Prostate gland (tissue), 2 donors: Measurements from ENCODE around the gene MYLK4. TPM values are rescaled to one million over a fixed set of nuclear protein-coding genes. Genes with fewer than 3 reads are reported as not detected.

ENCODE experiments used
- DNase-seq: peaks from one replicate; pipeline ENCODE4 v3.0.0-alpha.2; 2019; ENCODE audit warnings: low spot score
- H3K27ac ChIP-seq, 2 donors: fragments of 200-600 bp; sonication (generic); 2 replicates each; pipeline ENCODE4 v1.5.1; 2017 to 2019
- H3K27me3 ChIP-seq: fragments of 200-600 bp; sonication (generic); replicated peaks from 2 replicates; pipeline ENCODE4 v1.5.1; 2019; ENCODE audit not compliant: insufficient read depth
- H3K36me3 ChIP-seq, 2 donors: fragments of 200-600 bp; sonication (generic); 1 replicate in 1 of 2; 2 replicates in 1 of 2; pipeline versions ENCODE4 v1.5.1 to v1.8.1; 2017 to 2019
- H3K4me1 ChIP-seq: fragments of 200-600 bp; sonication (generic); replicated peaks from 2 replicates; pipeline ENCODE4 v1.5.1; 2019
- H3K4me3 ChIP-seq, 2 donors: fragments of 200-600 bp; sonication (generic); 2 replicates each; pipeline ENCODE4 v1.5.1; 2017 to 2019
- H3K9me3 ChIP-seq: fragments of 200-600 bp; sonication (generic); 2 replicates; pipeline ENCODE4 v1.5.1; 2017
- POLR2A ChIP-seq: fragments of 450-650 bp; IDR thresholded peaks from one replicate; pipeline ENCODE4 v1.6.1; 2016; ENCODE audit warnings: antibody characterized with exemption, mild to moderate bottlenecking
- POLR2AphosphoS5 ChIP-seq: sonication (generic); formaldehyde crosslinking; IDR thresholded peaks from one replicate; pipeline ENCODE4 v1.6.1; 2017; ENCODE audit warnings: antibody characterized with exemption
- WGBS: methylation state at CpG from one replicate; pipeline ENCODE4 v1.1.5; 2018; 5-methylcytosine and 5-hydroxymethylcytosine counted together
- intact Hi-C: fragments of 100-400 bp; cut with DNase I; formaldehyde crosslinking; loops from one replicate; pipeline ENCODE4 v1.14.2; 2022
- total RNA-seq, 2 donors: library from RNA; depleted of rRNA; stranded (reverse); fragments of >200 nt; gene quantifications; one replicate each; pipeline ENCODE4 v1.1.0, GENCODE V29; 2016
- TF ChIP-seq, protein P1 (sequence below), 4 experiments: fragments of 200-600 bp in 2 of 4; fragments of 450-650 bp in 2 of 4; sonication (generic) in 2 of 4; IDR thresholded peaks; 1 replicate in 3 of 4; 2 replicates in 1 of 4; pipeline ENCODE4 v1.5.1; 2016 to 2019; ENCODE audit warnings: antibody characterized with exemption in 4 of 4, mild to moderate bottlenecking in 2 of 4, moderate library complexity in 2 of 4

MYLK4 gene
- total RNA-seq, 2 donors from 2014 or later: 0.46 to 0.97 TPM

DNA sequence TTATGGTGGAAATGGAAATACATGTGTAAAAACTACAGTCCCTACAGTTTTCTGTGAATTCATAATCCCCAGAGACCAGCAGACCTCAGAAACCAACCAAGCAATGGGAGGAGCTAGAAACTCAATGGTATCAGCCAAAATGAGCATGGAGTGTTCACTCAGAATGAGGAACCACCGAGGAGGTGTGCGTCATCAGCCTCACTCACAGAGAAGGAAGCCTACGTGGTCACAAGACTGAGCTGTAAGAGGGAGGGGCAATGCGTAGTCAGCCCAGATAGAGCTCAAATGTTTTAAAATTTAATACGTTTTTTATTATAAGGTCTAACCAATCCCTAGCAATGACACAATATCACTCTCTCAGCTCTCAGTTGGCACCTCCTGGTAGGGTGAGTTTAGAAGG lies 17.4 kb downstream of the MYLK4 start:
- H3K36me3 ChIP-seq: no peaks in the 10 kb centered on the region
- no peak overlapping the region for H3K4me3 ChIP-seq
- no peaks in the 10 kb centered on the region for H3K27me3 ChIP-seq
- TF ChIP-seq POLR2A (no peak), POLR2AphosphoS5 (no peak)
- TF ChIP-seq, protein P1, sequence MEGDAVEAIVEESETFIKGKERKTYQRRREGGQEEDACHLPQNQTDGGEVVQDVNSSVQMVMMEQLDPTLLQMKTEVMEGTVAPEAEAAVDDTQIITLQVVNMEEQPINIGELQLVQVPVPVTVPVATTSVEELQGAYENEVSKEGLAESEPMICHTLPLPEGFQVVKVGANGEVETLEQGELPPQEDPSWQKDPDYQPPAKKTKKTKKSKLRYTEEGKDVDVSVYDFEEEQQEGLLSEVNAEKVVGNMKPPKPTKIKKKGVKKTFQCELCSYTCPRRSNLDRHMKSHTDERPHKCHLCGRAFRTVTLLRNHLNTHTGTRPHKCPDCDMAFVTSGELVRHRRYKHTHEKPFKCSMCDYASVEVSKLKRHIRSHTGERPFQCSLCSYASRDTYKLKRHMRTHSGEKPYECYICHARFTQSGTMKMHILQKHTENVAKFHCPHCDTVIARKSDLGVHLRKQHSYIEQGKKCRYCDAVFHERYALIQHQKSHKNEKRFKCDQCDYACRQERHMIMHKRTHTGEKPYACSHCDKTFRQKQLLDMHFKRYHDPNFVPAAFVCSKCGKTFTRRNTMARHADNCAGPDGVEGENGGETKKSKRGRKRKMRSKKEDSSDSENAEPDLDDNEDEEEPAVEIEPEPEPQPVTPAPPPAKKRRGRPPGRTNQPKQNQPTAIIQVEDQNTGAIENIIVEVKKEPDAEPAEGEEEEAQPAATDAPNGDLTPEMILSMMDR (IDR thresholded peaks at IDR 0.05): no peak
- H3K4me1 ChIP-seq: no peaks in the 10 kb centered on the region
- no peak overlapping the region for H3K27ac ChIP-seq
- H3K9me3 ChIP-seq: no peaks in the 10 kb centered on the region
- WGBS: 80% methylated on average over 5 of the region's 5 CpGs
- DNase-seq: no peak
- intact Hi-C loops: no loop called here

DNA sequence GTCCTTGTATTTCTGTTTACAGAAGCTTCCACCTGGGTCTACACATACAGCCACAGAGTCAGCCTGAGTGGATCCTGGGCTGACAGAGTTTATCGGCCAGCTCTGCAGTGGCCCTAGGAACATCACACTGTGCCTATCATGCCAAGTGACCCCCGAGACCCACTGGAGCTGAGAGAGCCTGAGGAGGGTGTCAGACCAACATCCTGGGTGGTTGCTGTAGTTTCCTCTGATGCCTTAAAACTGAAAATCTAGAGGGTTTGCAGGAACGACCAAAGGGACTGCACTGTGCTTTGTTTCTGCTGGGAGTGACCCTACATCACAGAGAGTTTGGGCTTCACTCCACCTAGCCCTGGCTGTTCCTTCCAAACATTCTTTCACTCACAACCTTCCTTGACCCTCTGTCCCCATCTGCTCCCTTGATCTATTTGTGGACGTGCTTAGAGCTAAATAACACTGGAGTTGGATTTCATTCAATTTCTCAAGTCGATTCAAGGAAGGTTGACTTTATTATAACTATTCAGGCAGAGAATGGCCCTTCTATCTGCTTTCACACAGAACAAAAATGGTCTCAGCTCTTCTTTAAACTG lies 18.1 kb downstream of the MYLK4 start:
- no peaks in the 10 kb centered on the region for H3K9me3 ChIP-seq
- no peaks in the 10 kb centered on the region for H3K4me1 ChIP-seq
- no peaks in the 10 kb centered on the region for H3K36me3 ChIP-seq
- intact Hi-C loops: no loop called here
- H3K27ac ChIP-seq: no peak overlapping the region
- no peak for TF ChIP-seq POLR2A
- TF ChIP-seq, protein P1 (IDR thresholded peaks at IDR 0.05): no peak
- TF ChIP-seq POLR2AphosphoS5: no peak
- H3K27me3 ChIP-seq: no peaks in the 10 kb centered on the region
- no peak for DNase-seq
- H3K4me3 ChIP-seq: no peak overlapping the region
- 42% methylated on average over 5 of the region's 5 CpGs for WGBS

DNA sequence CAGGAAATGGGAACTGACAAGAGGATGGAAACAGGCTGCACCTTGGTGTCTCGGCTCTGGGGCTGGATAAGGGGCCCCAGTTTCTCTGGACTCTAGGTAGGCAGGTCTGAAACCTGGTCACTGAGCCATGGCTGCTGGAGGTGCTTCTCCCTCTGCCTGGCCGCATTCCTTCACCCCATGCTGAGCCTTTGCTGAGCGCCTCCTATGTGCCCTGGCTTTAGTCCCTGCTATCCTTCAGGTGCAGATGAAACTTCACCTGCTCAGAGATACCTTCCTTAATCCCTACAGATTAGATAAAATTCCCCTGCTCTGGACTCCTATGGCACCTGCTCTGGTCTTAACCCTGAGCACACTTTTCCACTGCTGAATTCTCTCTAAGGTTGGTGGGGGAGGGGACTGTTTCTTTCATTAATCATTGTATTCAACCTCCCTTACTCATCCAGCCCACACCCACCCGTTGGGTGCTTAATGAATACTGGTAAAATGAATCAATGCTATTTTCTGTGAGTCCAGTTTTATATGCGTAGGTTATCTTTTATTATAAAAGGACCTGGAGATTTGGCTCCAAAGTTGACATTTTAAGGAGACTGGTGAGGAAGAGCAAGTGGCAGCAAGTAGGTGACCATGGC lies 19.3 kb downstream of the MYLK4 start:
- Histone ChIP-seq H3K4me3 (no peak overlapping the region), H3K27ac (no peak overlapping the region), H3K4me1 (no peaks in the 10 kb centered on the region), H3K36me3 (no peaks in the 10 kb centered on the region), H3K9me3 (no peaks in the 10 kb centered on the region), H3K27me3 (no peaks in the 10 kb centered on the region)
- 75% methylated on average over 5 of the region's 5 CpGs for WGBS
- TF ChIP-seq, protein P1 (IDR thresholded peaks at IDR 0.05): no peak
- no peak for DNase-seq
- intact Hi-C loops: no loop called here

DNA sequence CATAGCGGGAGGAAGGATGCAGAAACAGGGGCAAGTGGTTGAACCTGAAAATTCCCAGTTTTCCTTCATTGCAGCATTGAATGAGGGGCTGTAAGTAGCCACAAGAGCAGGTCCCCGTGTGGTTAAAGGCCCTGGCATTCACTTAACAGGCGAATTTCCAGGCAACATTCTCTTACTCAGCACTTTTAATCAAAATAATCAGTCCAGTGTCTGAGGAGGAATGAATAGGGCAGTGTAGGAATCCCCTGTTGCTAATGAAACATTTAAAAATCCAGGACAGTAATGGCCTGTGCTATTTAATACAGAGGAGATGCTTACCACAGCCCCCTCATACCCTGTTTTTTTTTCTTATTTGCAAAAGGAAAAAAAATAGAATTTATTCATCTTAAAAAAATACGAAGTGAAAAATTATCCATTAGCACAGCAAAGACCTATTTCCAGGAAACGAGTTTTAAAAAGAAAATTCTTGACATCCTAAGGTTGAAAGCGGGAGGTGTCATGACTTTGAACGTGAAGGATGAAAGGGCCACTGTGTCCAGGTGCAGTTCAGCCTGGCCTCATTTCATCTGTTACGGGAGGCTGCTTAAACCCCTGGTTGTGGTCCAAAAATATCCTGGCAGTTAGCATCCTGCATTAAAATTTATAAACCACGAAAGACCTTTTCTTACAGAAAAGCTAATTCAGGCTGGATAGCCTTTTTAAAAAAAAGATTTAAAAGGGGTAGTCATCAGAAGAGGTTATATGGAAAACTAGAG lies 20.2 kb downstream of the MYLK4 start:
- Histone ChIP-seq H3K27ac (no peak overlapping the region), H3K4me3 (no peak overlapping the region), H3K4me1 (no peaks in the 10 kb centered on the region), H3K9me3 (no peaks in the 10 kb centered on the region), H3K36me3 (no peaks in the 10 kb centered on the region), H3K27me3 (no peaks in the 10 kb centered on the region)
- WGBS: 54% methylated on average over 9 of the region's 9 CpGs
- TF ChIP-seq POLR2A (no peak), POLR2AphosphoS5 (no peak)
- TF ChIP-seq, protein P1 (IDR thresholded peaks at IDR 0.05): no peak
- intact Hi-C loops: no loop called here
- DNase-seq: no peak

DNA sequence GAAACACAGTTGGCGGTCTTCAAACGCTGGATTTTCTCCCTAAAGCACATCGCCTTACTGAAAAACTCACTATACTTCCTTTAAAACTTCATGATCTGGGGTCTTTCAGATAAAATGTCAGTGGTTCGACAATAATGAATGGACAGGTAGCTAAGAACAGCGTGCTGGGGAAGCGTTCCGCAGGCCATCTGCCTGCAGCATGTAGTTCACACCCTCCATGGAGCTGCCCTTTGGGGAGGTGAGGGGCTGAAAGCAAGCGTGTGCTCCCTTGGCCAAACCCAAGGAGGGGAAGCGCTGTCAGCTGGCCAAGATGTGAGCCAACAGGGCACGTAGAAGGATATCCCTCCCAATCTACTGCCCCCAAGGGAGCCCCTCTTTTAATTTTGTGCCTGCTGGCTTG lies 20.8 kb downstream of the MYLK4 start:
- Histone ChIP-seq H3K27ac (no peak overlapping the region), H3K4me1 (no peaks in the 10 kb centered on the region), H3K27me3 (no peaks in the 10 kb centered on the region), H3K36me3 (no peaks in the 10 kb centered on the region), H3K4me3 (no peak overlapping the region), H3K9me3 (no peaks in the 10 kb centered on the region)
- intact Hi-C loops: no loop called here
- no peak for DNase-seq
- no peak for TF ChIP-seq POLR2AphosphoS5
- no peak for TF ChIP-seq POLR2A
- TF ChIP-seq, protein P1 (IDR thresholded peaks at IDR 0.05): no peak
- WGBS: 95% methylated on average over 10 of the region's 10 CpGs
